ENCODE measurements around the gene KRTAP4-6. TPM values are rescaled to one million over a fixed set of nuclear protein-coding genes. Genes with fewer than 3 reads are reported as not detected.
"Not testable (repeated sequence)": the region's sequence is repeated elsewhere in the genome, so short reads cannot be mapped to it uniquely, and the experiment has no call there.

KRTAP4-6 gene
- total RNA-seq, 1 experiment from 2014 or later: not detected

DNA sequence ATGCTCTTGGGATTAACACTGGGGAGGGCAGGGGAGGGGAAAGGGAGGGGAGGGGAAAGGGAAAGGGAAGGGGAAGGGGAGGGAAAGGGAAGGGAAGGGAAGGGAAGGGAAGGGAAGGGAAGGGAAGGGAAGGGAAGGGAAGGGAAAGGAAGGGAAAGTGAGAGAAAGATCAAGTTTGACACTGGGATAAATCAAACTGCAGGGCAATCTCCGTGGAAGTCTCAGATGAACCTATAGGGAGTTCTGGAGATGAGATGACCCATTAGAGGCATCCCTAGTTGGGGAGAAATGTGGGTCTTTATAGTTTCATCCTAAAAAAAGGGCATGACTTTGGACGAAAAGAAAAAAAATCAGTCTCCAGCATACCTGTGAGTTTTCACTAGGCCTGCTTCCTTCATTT lies 18.6 kb downstream of the KRTAP4-6 start:
- no peak overlapping the region for H3K27ac Mint-ChIP-seq (ENCODE audit: unreplicated experiment)
- intact Hi-C loops (cut with micrococcal nuclease; ENCODE audit: unreplicated experiment): no loop called here
- no peak overlapping the region for H3K4me3 Mint-ChIP-seq (ENCODE audit: low read depth, unreplicated experiment)
- H3K4me1 Mint-ChIP-seq (ENCODE audit: low read depth, unreplicated experiment): peaks cover 18% of the 10 kb centered on the region
- CTCF ChIA-PET: no interaction called here
- no peak for DNase-seq
- H3K9me3 Mint-ChIP-seq (ENCODE audit: low read depth, unreplicated experiment): peaks cover 6% of the 10 kb centered on the region
- TF ChIP-seq, protein P1, sequence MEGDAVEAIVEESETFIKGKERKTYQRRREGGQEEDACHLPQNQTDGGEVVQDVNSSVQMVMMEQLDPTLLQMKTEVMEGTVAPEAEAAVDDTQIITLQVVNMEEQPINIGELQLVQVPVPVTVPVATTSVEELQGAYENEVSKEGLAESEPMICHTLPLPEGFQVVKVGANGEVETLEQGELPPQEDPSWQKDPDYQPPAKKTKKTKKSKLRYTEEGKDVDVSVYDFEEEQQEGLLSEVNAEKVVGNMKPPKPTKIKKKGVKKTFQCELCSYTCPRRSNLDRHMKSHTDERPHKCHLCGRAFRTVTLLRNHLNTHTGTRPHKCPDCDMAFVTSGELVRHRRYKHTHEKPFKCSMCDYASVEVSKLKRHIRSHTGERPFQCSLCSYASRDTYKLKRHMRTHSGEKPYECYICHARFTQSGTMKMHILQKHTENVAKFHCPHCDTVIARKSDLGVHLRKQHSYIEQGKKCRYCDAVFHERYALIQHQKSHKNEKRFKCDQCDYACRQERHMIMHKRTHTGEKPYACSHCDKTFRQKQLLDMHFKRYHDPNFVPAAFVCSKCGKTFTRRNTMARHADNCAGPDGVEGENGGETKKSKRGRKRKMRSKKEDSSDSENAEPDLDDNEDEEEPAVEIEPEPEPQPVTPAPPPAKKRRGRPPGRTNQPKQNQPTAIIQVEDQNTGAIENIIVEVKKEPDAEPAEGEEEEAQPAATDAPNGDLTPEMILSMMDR (IDR thresholded peaks at IDR 0.05; ENCODE audit: unreplicated experiment): no peak
- H3K27me3 Mint-ChIP-seq (ENCODE audit: unreplicated experiment): no peaks in the 10 kb centered on the region
- BruUV-seq (replicated peaks): no TSS peak
- no peaks in the 10 kb centered on the region for H3K36me3 Mint-ChIP-seq (ENCODE audit: insufficient read depth, unreplicated experiment)

DNA sequence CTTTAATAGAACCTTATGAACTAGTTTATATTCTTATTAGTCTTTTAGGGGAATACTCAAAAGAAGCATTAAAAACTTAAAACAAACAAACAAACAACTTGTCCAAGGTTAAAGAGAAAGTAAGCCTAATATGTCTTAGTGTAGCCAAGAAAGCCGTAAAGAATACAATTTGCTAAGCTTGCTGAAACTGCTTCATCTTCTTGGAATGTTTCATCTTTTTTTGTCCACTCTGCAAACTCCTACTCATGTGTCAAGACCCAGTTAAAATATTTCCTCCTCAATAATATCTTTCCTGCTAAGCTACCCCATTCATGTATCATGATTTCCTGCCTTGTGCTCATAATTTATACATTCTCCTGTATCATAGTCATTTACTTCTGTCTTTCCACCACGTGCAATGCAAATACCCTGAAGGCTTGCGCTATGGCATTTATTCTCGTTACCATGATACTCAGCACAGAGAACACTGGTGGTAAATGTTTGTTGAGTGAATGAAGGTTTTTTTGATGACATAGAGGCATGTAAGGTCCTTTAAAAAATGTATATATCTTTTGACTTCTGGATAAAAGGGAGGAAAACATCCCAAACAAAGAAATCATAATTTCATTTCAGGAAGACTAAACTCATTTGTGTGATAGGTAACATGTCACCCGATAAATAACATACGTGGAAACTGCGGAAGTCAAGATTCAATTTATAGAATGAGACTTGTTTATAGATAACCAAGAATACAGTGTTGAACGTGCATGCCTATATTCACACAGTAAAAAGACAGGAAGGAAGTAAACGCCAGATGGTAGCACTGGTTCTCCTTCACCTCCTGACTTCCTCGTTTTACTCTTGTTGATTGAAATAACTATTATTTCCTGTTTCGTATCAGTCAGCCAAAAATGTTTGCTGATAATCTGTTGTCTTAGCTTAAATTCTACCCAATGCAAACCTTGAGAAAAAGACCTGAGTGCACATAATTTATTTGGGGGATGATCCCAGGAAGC lies 20.4 kb downstream of the KRTAP4-6 start:
- H3K4me3 Mint-ChIP-seq (ENCODE audit: low read depth, unreplicated experiment); CTCF ChIA-PET; H3K27ac Mint-ChIP-seq (ENCODE audit: unreplicated experiment); H3K27me3 Mint-ChIP-seq (ENCODE audit: unreplicated experiment); DNase-seq; intact Hi-C loops (cut with micrococcal nuclease; ENCODE audit: unreplicated experiment); H3K36me3 Mint-ChIP-seq (ENCODE audit: insufficient read depth, unreplicated experiment); BruUV-seq (replicated peaks); H3K9me3 Mint-ChIP-seq (ENCODE audit: low read depth, unreplicated experiment): not testable (repeated sequence)
- H3K4me1 Mint-ChIP-seq (ENCODE audit: low read depth, unreplicated experiment): peaks cover 29% of the 10 kb centered on the region

DNA sequence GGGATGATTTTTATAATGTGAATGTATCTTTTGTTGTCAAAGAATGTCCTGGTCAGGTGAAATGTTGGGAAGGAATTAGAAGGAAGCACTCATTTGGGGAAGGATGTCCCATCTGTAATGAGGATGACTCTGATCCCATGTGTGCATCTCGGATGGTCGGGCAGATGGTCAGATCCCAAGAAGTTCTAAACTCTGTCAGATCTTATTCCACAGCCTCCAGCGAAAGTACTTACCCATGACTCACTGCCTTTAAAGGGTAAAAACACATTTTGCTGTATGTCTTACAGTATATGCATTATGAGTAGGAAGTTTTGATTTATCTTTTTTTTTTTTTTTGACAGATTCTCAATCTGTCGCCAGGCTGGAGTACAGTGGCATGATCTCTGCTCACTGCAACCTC lies 21.6 kb downstream of the KRTAP4-6 start:
- DNase-seq: no peak
- Mint-ChIP-seq H3K27ac (ENCODE audit: unreplicated experiment) (no peak overlapping the region), H3K4me3 (ENCODE audit: low read depth, unreplicated experiment) (no peak overlapping the region), H3K9me3 (ENCODE audit: low read depth, unreplicated experiment) (peaks cover 3% of the 10 kb centered on the region), H3K27me3 (ENCODE audit: unreplicated experiment) (no peaks in the 10 kb centered on the region), H3K36me3 (ENCODE audit: insufficient read depth, unreplicated experiment) (no peaks in the 10 kb centered on the region), H3K4me1 (ENCODE audit: low read depth, unreplicated experiment) (peaks cover 32% of the 10 kb centered on the region)
- intact Hi-C loops (cut with micrococcal nuclease; ENCODE audit: unreplicated experiment): no loop called here
- TF ChIP-seq, protein P1 (IDR thresholded peaks at IDR 0.05; ENCODE audit: unreplicated experiment): no peak
- CTCF ChIA-PET: no interaction called here
- BruUV-seq (replicated peaks): no TSS peak

DNA sequence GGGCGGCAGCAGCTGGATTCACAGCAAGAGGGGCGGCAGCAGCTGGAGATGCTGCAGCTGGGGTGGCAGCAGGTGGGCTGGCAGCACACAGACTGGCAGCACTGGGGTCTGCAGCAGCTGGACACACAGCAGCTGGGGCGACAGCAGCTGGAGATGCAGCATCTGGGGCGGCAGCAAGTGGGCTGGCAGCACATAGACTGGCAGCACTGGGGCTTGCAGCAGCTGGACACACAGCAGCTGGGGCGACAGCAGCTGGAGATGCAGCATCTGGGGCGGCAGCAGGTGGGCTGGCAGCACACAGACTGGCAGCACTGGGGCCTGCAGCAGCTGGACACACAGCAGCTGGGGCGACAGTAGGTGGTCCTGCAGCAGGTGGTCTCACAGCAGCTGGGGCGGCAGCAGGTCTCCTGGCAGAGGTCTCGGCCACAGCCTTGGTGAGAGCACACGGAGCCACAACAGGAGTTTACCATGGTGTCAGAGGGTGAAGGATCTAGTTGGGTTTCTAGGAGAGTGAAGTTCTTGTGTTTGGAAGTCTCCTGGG lies 22.4 kb downstream of the KRTAP4-6 start, which contains the start of gene KRTAP4-11:
KRTAP4-11 (minus strand) TSS at position 528 of the 541 bp plus-strand sequence; CDS start at position 470, 58 bp downstream.
- H3K27me3 Mint-ChIP-seq (ENCODE audit: unreplicated experiment); DNase-seq; CTCF ChIA-PET; BruUV-seq (replicated peaks); H3K9me3 Mint-ChIP-seq (ENCODE audit: low read depth, unreplicated experiment); intact Hi-C loops (cut with micrococcal nuclease; ENCODE audit: unreplicated experiment); H3K36me3 Mint-ChIP-seq (ENCODE audit: insufficient read depth, unreplicated experiment); H3K27ac Mint-ChIP-seq (ENCODE audit: unreplicated experiment); H3K4me3 Mint-ChIP-seq (ENCODE audit: low read depth, unreplicated experiment): not testable (repeated sequence)
- H3K4me1 Mint-ChIP-seq (ENCODE audit: low read depth, unreplicated experiment): peaks cover 25% of the 10 kb centered on the region

DNA sequence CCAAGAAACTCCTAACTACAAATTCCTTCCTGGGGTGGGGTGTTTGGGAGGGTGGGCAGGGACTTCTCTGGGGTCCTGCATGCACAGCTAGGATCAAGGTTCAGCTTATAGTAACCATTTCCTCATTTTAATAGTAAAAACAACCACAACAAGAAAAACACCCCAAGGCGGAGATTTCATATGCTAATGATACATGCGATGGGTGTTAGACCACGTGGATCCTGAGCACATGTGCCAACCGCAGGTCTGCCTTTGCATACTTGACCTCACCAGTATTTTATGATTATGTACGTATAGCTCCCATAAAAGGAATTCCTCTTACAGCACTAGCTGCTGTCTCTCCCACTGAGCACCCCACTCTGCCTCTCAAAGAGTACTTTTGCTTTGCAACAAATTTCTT lies 24.0 kb downstream of the KRTAP4-6 start:
- H3K9me3 Mint-ChIP-seq (ENCODE audit: low read depth, unreplicated experiment): peaks cover 1% of the 10 kb centered on the region
- H3K27ac Mint-ChIP-seq (ENCODE audit: unreplicated experiment): no peak overlapping the region
- no peaks in the 10 kb centered on the region for H3K36me3 Mint-ChIP-seq (ENCODE audit: insufficient read depth, unreplicated experiment)
- TF ChIP-seq, protein P1 (IDR thresholded peaks at IDR 0.05; ENCODE audit: unreplicated experiment): no peak
- H3K4me3 Mint-ChIP-seq (ENCODE audit: low read depth, unreplicated experiment): no peak overlapping the region
- no peak for DNase-seq
- H3K27me3 Mint-ChIP-seq (ENCODE audit: unreplicated experiment): no peaks in the 10 kb centered on the region
- CTCF ChIA-PET: interaction anchor here (0.6 kb wide), 1 partner anchor 316 kb away, joined by 10 read pairs; no protein-coding TSS in a partner anchor
- peaks cover 22% of the 10 kb centered on the region for H3K4me1 Mint-ChIP-seq (ENCODE audit: low read depth, unreplicated experiment)
- BruUV-seq (replicated peaks): no TSS peak
- intact Hi-C loops (cut with micrococcal nuclease; ENCODE audit: unreplicated experiment): no loop called here
